GM18519 (cell line): ENCODE data around the gene ZNF804A.

ENCODE experiments used
- ATAC-seq: cut with Tn5 transposase; IDR thresholded peaks from one replicate; pipeline ENCODE4 v1.9.1; 2021; ENCODE audit warnings: mild to moderate bottlenecking, moderate library complexity; ENCODE audit not compliant: unreplicated experiment, low FRiP score

The ZNF804A gene

GRCh38 chr2:184598316-184599053 is at the start of gene ZNF804A:
Gene ZNF804A, plus strand, starts transcription at chr2:184598529. Its CDS starts 431 bp downstream, at chr2:184598960.
- ATAC-seq: peak; percentile 86

DNA sequence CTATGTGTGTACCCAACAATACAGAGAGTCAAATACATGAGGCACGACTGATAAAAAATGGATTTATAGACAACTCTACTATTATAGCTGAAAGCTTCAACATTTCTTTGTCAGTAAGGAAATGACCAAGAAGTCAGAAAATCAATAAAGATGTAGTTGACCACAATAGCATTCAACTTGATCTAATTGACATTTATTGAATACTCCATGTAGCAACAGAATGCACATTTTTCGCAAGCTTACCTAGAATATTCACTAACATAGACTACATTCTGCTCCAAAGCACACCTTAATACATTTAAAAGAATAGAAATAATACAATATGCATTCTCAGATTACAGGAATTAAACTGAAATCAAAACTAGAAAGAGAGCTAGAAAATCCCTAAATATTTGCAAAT is 49.2 kb upstream of the ZNF804A start:
- ATAC-seq: no peak

DNA sequence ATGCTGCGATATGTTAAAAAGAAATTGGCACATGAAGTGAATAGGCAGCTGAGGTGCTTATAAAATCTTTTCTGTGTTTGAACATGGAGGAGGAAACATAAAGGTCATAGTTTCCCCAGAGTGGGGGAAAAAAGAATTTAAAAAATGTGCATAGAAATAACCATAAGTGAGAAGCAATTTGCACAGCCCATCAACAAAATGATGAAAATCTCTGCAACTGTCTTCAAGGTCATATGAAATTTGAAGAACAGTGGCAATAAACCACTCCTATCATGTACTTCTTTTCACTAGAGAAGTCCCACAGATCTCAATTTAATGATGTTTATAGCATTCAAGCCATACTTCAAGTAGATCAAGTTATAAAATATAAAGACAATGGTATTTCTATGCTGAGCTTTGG is 46.7 kb upstream of the ZNF804A start:
- no peak for ATAC-seq

- no peak for ATAC-seq
These were observed 43.6 kb upstream of the ZNF804A start for GRCh38 chr2:184554736-184555135.

DNA sequence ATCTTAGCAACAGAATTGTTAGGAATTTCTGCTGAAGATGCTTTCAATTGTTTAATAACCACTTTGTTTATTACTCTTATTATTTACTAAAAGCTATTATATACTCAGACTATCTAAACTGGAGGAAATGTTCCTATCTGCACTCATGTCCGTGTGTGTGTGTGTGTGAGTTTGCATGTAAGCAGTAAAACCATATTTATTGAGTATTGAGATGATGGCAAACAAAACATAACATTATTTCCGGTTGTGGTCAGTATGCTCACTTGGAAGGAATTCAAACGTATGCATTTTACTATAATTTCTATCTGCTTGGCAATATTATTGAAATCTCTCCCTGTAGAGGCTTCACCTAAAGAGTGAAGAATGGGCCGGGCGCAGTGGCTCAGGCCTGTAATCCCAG is 43.0 kb upstream of the ZNF804A start:
- ATAC-seq: no peak

GRCh38 chr2:184556639-184557038 is 41.7 kb upstream of the ZNF804A start:
- no peak for ATAC-seq

- no peak for ATAC-seq
These were observed 39.4 kb upstream of the ZNF804A start for GRCh38 chr2:184558713-184559464.

GRCh38 chr2:184560603-184561002 is 37.7 kb upstream of the ZNF804A start:
- no peak for ATAC-seq

DNA sequence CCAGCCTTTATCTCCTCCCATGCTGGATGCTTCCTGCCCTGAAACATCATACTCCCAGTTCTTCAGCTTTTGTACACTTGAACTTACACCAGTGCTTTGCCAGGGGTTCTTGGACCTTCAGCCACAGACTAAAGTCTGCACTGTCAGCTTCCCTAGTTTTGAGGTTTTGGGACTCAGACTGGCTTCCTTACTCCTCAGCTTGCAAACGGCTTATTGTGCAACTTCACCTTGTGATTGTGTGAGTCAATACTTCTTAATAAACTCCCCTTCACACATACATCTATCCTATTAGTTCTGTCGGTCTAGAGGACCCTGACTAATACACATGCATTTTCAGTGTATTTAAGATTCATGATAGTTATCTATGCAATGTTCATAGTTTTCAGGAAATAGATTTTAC is 35.8 kb upstream of the ZNF804A start:
- ATAC-seq: no peak

GRCh38 chr2:184564092-184564491 is 34.2 kb upstream of the ZNF804A start:
- ATAC-seq: no peak

DNA sequence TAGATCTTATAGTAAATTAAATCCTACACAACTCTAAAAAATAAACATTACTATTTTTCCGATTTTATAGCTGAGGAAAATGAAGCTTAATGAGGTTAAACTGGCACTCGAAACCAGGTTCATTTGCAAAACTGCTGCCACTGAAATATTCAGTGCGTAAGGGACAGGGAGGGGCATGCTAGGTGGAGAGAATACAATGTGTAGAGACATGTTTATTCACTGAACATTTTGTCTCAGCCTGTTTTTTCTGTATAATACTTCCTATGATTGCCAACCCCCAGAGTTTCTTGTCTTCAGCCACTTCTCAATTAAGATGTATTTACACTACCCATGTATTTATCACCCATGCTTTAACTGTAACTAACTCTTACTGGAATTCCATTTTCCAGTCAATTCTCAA is 31.6 kb upstream of the ZNF804A start:
- no peak for ATAC-seq

DNA sequence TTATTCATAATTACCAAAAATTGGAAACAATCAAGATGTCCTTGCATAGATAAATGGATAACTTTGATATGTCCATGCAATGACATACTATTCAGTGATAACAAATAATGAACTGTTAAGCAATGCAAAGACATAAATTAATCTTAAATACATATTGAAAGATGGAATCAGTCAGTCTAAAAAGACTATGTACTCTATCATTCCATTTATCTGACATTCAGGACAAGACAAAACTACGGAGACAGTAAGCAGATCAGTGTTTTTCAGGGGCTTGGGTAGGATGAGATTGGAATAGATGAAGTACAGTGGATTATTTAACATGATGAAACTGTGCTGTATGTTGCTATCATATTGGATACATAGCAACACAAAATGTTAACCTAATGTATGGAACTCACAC is 21.3 kb upstream of the ZNF804A start:
- no peak for ATAC-seq

GRCh38 chr2:184577743-184578142 is 20.6 kb upstream of the ZNF804A start:
- ATAC-seq: no peak

DNA sequence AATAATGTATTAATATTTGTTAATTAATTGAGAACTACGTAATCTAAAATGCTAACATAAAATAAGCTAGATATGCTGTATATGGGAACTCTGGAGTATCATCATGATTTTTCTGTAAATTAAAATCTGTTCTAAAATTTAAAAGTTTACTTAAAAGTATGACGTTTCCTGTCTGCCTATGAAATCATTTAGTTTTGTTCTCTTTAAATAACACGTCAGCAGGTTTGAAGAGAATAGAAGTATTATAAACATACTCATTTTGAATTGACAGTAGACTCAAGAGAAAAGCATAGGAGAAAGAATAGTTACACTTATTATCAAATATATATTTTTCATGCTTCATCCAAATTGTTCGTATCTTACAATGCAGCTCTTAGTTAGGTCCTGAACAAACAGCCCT is 19.1 kb upstream of the ZNF804A start:
- no peak for ATAC-seq

- no peak for ATAC-seq
These were observed 16.9 kb upstream of the ZNF804A start for GRCh38 chr2:184581391-184581790.

DNA sequence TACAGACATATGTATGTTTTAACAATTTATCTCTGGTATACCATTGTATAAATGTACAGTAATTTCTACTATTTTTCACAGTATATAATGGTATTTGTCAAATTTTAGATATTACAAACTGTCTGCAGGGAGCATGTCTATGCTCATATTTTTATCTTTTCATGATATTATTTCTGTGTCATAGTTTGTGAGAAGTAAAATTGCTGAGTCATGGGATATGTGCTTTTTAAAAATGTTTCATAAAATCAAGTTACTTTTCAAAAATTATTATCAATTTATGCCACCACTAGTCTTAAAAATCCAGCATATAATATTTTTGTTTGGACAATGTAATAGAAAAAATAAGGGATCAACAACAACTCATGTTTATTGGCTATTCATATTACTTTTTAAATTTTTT is 9.1 kb upstream of the ZNF804A start:
- no peak for ATAC-seq

- peak; percentile 29 for ATAC-seq
These were observed 1.4 kb upstream of the ZNF804A start for GRCh38 chr2:184596819-184597411.

DNA sequence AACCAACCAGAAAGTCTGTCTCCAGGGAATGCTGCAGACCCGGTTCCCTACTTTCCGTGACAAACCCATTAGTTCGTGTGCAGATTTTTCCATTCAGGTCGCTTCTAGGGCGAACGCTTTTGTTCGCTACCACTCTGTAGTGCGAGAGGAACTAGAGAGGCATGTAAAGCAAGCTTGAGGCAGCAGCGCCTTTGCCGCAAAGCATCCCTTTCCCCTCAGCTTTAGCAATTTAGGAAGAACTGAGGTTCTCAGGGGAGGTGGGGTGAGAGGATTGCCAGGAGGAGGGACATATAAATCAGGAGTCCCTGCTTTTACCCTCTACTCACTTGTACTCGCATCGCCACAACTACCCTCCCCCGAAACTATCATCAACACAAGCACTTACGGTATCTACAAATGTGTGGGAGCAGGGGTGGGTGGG is 748 bp upstream of the ZNF804A start:
- ATAC-seq: peak; percentile 19

- no peak for ATAC-seq
These were observed 370 bp upstream of the ZNF804A start for GRCh38 chr2:184598002-184598315.

DNA sequence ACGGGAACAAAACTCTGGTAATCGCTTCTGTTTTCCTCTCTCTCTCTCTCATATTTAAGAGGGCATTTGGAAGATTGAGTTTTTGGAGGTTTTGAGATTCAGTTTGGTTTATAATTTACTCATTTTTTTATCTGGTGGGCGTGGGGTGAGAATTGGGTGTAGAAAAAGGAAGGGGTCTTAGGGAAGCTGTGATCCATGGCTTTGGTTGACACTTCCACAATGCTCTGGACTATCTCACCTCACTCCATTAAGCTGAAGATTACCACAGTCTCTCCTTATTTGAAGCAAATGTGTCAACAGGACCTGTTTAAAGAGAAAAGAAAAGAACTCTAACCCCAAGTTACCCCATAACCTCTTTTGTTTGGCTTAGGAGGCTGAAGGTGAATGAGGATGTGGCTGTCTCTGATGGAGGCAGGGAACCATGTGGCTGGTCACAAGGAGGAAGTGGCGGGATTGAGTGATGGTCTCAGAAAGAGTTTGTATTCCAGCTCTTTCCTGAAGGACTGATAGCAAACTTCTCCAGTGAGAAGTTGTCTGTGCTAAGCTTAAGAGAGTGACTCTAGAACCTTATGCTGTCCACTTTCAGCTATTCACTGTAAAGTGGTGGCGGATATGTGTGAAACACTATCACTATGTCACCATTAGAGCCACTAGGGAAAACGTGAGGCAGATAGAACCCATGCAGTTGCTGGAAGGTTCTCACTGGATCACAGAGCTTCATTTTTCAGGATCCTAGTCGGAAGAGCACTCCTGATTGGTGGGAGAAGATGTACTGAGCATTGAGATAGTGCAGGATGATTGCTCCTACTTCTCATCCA is 934 bp downstream of the ZNF804A start:
- no peak for ATAC-seq

DNA sequence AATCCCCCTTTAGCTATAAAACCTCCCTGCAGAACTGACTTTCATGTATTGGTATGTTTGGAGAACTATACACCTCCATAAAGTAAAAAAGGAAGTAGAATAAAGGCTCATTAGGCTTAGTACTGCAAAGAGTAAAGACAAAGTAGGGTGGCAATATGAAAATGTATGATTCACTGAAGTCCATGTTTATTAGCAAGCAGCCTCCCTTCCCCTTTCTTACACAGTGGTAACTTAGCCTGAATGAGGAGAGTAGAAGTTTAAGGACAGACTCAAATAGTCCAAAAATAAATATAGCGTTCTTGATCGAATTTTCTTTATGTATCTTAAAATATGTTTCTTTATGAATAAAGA is 1.5 kb downstream of the ZNF804A start:
- ATAC-seq: no peak
